ENCODE measurements around the gene NPW.
"Not testable (repeated sequence)": the region's sequence is repeated elsewhere in the genome, so short reads cannot be mapped to it uniquely, and the experiment has no call there.

Gene NPW

DNA sequence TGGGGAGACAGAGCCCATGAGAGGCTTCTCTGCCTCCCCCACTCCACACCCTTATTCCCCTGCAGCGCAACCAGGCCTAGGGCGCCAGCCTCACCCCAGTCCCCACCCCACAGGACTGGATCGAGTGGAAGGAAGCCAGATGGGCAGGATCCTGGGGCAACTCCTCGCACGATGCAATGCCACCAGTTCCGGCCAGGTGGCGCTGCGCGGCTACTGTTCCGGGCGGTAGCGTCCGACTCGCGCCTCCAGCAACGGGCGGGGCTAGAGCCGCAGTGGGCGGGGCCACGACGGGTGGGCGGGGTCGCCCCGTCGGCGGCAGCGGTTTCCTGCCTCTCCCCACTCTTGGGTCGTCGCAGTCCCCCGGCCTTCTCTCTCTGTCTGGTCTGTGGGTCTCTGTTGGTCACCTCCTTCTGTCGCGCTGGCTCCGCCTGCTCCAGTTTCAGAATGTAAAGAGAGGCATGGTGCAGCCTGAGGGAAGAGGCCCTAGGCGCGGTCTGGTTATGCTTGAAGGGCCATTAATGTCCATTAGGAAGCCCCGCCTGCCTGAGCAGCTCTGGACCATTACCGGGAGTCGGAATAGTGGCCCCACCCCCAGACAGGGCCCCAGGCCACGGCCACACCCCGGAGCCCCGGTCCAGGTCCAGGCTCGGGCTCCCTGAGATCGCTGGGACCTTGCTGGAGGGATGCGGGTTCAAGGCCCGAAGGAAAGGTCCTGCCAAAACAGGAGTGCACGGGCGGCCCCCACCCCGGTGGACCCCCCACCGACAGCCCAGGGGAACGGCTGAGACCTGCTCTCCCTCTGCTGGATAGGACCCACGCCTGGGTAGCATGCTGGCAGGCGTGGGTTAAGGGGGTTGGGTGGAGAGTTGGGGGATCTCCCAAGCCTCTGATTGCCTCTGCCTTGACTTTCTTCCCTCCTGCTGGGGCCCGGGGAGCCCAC lies 3.8 kb downstream of the NPW start:
- DNase-seq: peak; percentile 81 to 87

DNA sequence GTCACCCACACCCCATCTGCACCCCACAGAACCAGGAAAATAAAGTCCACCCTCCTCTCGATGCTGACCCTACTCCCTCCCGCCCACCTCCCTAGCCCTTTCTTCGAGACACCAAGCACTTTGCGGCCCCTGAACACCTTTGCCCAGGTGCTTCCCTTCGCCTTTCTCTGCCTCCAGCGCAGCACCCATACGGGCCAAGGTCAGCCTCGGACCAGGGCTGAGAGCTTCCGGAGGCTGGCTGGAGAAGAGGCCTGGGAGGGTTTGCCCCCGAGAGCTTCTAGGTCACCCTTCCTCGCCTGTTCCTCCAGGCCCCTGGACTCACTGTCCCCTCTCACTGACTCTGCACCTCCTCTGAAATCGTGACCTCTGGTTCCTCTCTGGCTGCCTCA lies 4.4 kb downstream of the NPW start:
- DNase-seq: no peak

DNA sequence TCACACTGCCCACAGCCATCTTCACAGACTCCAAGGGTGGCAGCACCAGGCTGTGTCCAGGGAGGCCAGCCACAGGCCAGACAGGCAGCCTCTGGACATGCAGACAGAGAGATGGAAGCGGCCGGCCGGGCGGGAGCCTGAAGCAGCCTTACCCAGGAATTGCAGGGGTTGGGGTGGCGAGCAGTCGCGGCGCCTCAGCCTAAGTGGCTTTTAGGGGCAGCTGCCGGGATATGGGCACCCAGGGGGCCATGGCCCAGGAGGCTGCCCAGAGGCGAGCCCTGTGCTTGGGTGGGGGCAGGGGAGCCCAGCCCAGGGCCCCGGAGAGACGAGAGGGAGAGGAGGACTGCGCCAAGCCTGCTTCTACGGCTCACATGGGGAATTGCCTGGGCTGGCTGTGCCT lies 5.7 kb downstream of the NPW start:
- DNase-seq: no peak

DNA sequence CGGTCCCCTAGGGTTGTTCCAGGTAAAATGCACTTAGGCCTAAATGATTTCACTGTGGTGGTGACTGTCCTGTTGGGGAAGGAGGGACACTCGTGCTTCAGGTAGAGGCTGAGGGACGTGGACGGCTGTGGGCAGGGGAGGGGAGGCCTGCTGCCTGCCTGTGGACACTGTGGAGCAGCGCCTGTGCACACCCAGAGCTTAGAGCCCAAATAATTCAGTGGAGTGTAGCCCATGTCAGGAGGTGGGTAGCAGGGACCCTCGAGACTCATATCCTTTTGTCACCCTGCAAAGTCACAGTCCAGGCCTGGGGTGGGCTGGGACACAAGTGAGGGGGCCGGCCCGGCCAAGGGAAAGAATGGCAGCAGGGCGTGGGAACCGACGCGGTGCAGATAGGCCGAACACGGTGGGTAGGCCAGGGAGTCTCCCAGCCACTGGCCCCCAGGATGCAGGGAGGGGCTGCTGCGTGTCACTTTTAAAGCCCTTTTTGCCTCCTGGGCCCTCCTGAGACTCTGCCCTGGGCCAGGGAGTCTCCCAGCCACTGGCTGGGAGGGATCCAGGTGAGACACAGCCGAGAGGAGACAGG lies 6.4 kb downstream of the NPW start:
- DNase-seq: no peak

DNA sequence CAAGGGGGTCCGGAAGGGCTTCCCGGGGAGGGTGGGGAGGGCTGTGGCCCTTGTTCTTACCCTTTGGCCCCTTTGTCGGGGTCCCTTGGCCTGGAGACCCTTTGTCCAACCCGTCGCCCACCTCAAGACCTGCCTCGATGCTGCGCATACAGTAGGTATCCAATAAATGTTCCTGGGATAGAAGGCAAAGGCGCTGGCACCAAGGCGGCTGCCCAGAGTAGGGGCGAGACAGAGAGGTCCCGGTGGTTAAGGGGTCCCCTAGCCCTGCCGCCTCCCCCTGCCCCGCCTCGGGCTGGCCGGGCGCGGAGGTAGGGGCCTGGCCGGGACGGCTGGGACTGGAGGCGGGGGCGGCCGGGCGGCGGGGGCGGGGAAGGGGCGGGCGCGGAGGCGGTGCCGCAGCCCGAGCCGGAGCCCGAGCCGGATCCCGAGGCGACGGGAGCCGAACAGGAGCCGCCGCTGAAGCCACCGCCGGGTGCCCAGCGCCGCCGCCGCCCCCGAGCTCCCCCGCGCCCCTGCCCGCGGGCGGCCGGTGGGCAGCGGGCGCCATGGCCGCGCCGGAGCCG lies 7.0 kb downstream of the NPW start, which contains the start of gene NHERF2:
Gene NHERF2 (plus strand): TSS at position 442 of the 563 bp plus-strand sequence. CDS start 104 bp downstream, at position 546.
- peak in 1 of 2 experiments; percentile 9 for DNase-seq

DNA sequence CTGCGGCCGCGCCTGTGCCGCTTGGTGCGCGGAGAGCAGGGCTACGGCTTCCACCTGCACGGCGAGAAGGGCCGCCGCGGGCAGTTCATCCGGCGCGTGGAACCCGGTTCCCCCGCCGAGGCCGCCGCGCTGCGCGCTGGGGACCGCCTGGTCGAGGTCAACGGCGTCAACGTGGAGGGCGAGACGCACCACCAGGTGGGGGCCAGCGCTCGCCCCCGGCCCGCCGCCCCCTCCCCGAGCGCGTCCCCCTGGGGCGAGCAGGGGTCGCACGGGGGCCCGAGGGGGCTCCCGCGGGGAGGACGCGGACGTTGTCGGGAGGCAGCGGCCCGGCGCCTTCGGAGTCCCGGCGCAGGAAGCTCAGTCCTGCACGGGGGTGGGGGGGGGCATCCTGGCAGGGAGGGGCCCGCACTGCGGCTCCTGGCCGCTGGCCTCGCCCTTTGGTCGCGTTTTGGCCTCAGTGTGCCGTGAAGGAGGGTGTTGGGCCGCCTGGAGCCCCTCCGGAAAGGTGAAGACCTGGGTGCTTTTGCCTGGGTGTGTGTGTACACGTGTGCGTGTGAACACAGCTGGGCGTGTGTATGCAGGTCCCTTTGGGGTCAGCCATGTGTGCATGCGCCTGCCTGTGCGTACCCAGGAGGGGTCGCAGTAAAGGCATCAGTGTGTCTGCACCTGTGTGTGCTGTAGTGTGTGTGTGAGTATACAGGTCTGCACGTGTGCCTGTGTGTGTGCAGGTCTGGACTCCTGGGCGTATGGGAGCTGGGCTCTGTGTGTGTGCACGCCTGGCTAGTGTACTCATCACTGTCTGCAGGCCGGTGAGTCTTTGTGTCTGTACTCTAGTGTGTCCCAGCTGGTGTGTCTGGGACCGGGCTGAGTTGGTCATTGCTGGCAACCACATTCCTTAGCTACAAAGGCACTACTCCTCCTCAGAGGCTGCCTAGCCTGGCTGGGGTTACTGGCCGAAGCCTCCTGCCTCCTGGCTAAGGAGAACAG lies 7.7 kb downstream of the NPW start:
- DNase-seq: peak in 1 of 2 experiments; percentile 26

DNA sequence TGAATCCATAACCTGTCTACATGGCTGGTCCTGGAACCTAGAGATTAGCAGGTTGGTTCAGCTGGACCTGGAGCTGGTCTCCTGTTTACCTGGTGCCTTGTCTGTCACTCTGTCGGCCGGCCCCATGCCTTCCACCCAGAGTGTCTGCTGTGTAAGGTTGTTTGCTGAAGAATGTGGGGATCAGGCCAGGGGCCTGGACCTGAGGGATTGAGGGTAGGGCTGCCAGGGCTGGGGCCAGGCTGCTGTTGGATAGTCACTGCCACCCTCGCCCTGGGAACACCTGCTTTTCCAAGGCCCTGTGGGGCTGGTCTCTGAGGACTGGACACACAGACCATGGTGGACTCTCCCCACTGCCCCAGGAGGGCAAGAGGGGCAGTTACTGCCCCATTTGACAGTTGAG lies 8.6 kb downstream of the NPW start:
- no peak for DNase-seq

DNA sequence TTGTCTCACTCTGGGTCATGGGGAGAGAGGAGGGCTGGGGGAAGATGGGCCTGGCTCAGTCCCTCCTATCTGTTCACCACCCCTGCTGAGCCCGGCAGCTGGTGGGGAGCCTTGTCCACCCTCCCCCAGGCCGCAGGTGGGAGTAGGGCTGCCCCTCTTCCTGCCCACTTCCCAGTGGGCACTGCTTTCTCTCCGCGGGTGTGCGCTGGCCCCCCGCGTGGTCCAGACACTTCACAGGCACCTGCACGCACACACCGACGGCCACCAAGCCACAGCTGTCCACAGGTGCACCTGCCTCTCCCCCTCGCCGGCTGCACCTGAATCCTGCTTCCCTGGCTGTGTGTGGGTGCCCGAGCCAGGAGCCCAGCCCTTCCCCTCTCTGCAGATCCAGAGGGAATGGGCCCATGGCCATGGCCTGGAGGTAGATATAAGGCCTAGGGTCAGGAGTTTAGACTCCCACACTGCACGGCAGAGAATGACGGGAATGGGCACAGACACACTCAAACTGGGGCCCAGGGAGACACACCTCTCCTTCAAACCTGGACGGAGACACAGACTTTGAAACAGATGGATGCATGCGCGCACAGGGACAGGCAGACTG lies 9.1 kb downstream of the NPW start:
- DNase-seq: peak in 1 of 2 experiments; percentile 54

DNA sequence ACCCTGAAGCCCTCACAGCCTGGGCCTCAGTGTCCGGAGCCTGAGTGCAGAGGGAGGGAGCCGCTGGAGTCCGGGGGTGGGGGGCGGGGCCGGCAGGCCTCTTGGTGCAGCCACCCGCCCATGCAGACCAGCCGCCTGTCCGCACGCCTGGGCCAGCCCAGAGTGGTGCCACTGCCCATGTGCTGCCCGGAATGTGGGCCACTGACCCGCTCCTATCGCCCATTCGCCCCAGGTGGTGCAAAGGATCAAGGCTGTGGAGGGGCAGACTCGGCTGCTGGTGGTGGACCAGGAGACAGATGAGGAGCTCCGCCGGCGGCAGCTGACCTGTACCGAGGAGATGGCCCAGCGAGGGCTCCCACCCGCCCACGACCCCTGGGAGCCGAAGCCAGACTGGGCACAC lies 9.8 kb downstream of the NPW start:
- DNase-seq: no peak

DNA sequence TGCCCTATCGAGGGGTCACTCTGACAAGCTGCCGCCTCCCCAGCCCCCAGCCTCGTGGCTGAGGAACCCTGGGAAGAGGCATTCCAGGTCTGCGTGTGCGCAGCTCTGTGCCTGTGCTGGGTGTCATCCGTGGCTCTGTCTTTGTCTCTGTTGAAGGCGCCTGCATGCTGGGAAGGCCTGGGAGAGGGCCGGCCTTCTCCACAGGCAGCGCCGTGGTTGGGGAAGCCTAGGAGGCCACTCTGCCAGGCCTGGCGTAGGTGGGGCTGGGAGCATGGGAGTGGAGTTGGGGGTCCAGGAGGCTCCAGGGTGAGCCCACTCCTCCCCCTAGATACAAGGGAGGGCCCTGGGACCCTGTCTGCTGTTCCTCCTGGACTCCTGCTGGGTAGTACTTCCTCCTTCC lies 10.5 kb downstream of the NPW start:
- no peak for DNase-seq

DNA sequence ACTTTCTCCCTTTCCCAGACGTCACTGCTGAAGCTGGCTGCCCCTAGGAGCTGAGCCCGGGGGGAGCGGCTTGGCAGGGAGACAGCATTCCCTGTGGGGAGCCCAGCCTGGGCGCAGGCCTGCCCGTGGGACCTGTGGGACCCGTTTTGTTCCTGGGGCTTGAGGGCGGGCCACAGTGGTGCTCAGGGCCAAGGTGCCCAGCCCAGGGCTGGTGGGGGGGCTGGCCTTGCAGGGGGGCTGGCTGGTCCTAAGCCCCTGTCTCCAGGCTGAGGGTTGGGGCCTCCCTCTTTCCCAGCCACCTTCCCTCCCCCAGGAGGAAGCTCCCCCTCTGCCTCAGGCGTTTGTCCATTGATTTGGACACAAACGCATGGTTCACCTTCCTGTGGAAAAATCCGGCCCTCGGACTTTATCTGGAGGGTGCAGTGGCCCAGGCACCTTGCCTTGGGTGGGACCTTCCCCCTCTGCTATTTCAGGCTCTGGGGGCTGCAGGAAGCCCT lies 11.5 kb downstream of the NPW start:
- DNase-seq: no peak

DNA sequence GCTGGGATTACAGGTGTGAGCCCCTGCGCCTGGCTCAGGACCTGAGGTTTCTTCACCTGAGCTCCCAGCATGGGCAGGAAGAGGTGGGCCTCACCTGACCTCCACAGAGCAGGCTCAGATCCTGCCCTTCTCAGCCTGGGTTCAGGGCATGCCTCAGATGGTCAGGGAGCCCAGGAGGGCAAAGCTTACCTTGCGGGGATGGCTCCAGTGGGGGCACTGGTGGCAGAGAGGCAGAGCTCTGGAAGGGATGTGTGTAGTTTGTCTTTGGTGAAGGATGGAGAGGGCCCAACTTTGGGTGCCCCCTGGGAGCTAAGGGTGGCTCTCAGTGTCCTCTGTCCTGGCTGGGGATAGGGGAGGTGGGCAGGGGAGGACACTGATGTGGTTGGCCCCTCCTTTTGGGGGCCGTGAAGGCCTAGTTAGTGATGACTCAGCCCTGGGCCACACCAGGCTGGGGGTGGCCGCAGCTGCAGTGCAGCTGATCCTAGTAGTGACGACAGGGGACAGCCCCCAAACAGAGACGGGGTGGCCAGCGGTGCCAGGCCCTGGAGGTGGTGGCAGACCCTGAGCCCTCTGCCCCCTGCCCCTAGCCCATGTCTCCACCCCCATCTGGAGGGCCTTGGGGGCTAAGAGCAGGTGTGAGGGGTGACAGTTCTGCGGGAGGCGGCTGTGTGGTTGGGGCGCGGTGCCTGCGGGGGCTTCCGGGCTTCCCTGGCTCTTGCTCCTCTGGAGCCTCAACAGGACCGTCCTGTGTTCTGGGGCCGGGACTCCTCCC lies 12.9 kb downstream of the NPW start:
- no peak for DNase-seq

DNA sequence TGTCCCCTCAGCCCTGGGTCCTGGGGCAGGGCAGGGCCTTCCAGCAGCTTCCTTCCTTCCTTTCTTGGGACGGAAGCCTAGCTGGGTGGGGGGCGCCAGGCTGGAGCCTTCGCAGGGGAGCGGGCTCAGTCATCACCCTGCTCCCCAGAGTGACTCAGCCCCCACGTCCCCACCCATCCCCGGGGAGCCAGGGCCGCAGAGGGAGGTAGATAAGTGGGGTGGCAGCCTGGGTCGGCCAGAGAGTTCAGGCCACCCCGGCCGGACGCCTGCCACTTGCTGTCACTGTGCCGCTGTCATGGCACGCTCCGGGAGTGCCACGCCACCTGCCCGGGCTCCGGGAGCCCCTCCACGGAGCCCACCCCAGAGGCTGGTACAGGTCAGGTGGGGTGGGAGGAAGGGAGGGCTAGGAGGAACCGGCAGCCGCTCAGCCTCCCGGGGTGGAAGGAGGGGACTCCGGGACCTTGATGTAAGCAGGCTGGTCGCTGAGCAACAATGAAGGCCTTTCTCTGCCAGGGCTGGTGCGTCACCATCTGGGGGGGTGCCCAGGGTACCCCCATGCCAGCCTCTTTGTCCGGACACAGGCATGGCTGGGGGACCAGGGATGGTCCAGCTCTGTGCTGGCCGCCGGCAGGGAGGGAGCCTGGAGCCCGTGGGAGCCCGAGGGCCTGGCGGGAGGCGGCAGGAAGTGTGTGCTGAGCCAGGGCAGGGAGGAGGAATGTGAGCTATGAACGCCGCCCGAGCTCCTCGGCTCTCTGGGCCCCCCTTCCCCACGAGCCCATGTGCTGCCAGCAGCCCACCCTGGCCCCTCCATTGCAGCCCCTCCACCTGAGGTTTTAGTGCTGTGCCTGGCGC lies 13.7 kb downstream of the NPW start:
- DNase-seq: no peak

DNA sequence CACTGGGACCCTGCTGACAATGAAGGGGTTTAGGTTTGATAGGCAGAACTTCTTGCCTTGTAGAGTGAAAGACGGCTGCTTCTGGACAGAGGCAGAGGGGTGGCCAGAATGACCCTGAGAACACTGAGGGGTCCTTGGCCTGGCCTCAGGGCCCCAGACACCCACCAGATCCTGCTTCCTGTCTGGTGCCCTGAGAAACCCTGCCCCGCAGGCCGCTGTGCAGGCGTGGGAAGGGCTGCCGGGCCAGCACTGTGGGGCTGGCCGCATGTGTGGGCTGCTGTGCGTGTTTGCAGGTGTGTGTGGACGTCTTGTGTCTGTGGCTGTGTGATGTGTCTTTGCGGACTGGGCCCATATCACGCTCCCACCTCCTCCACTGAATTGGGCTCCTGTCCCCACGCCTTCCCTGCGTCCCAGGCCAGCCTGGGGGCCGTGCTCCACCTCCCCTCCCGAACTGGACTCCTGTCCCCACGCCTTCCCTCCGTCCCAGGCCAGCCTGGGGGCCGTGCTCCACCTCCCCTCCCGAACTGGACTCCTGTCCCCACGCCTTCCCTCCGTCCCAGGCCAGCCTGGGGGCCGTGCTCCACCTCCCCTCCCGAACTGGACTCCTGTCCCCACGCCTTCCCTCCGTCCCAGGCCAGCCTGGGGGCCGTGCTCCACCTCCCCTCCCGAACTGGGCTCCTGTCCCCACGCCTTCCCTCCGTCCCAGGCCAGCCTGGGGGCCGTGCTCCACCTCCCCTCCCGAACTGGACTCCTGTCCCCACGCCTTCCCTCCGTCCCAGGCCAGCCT lies 14.5 kb downstream of the NPW start:
- not testable (repeated sequence) for DNase-seq

DNA sequence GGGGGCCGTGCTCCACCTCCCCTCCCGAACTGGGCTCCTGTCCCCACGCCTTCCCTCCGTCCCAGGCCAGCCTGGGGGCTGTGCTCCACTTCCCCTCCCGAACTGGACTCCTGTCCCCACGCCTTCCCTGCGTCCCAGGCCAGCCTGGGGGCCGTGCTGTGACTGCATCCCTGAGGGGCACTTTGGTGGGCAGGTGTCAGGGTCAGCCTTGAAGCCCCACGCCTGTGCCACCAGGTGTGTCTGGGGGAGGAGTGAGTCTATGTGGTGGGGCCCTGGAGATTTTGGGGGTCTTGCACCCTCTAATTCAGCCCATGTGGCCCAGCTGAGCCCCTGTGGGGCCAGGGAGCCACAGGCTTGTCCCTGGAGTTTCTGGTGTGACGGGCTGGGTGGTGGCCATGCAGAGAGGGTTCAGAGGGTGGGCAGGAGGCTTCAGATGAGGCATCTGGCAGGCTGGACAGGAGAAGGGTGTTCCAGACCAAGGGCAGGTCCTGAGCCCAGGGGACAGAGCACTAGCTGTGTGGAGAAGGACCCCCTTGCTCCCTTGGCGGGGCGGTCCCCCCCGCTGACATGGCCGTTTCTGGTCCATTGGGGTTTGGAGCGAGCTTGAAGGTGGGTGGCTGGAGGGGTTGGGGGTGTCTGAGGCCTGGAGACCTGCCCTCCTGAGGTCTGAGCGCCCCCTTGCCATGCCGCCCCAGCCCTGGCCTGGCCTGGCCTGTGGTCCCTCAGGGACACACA lies 15.3 kb downstream of the NPW start:
- DNase-seq: no peak

DNA sequence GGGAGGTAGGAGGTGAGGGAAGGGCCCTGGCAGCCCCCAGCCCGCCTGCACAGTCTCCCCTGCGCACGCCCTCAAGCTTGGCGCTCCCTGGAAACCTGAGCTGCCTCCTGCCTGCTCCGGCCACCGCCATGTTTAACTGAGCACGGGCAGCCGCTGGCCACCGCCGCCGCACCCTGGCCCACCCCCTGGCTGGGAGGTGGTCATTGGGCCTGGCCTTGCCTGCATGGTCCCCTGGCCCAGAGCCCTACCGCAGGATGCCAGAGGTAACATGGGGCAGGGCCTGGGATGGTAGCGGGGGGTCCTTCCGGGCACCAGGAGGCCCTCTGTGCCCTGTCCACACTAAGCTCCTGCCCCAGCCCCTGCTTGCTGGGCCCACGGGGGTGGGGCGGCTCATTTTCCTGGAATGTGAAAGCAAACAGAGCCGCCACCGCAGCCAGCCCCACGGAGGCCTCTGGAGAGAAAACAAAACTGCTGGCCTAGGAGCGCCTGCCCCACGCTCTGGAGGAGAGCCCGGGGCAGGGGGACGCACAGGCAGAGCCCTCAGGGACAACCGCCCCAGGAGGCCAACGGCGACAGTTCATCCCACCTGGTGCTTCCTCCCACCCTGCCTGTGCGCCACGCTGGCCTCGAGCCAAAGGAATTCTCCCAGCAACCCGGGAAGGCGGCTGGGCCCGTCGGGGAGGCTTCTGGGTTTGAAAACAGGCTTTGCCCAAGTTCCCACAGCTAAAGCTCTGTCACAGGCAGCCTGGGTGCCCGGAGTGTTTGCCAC lies 16.0 kb downstream of the NPW start:
- DNase-seq: peak; percentile 39 to 55

DNA sequence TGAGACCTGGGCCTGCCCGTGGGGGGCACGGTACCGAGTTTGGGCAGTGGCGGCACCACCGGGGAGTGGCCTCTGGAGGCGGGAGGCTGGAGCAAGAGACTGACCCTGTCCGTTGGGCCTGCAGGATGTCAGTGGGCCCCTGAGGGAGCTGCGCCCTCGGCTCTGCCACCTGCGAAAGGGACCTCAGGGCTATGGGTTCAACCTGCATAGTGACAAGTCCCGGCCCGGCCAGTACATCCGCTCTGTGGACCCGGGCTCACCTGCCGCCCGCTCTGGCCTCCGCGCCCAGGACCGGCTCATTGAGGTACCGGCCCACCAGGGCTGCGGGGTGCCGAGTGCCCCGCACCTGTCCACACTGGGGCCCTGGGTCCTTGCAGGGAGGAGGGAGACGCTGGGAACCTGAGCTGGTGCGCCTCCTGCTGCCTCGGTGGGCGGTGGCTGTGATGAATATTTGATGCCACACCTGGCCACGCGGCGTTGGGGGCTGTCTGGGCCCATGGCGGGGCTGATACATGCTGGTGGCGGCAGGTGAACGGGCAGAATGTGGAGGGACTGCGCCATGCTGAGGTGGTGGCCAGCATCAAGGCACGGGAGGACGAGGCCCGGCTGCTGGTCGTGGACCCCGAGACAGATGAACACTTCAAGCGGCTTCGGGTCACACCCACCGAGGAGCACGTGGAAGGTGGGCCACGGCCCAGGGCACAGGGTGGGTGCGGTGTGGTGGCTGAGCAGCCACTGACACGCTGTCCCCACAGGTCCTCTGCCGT lies 16.8 kb downstream of the NPW start:
- no peak for DNase-seq
